ENCODE measurements around the gene FUZ. TPM values are rescaled to one million over a fixed set of nuclear protein-coding genes. Genes with fewer than 3 reads are reported as not detected.

Gene FUZ, protein sequence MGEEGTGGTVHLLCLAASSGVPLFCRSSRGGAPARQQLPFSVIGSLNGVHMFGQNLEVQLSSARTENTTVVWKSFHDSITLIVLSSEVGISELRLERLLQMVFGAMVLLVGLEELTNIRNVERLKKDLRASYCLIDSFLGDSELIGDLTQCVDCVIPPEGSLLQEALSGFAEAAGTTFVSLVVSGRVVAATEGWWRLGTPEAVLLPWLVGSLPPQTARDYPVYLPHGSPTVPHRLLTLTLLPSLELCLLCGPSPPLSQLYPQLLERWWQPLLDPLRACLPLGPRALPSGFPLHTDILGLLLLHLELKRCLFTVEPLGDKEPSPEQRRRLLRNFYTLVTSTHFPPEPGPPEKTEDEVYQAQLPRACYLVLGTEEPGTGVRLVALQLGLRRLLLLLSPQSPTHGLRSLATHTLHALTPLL
- total RNA-seq: 17.2 and 17.5 TPM in 2 replicates

GRCh38 chr19:49812997-49813861 lies at the start of gene FUZ:
FUZ (minus strand) TSS chr19:49813292; CDS start chr19:49813106, 186 bp downstream.

DNA sequence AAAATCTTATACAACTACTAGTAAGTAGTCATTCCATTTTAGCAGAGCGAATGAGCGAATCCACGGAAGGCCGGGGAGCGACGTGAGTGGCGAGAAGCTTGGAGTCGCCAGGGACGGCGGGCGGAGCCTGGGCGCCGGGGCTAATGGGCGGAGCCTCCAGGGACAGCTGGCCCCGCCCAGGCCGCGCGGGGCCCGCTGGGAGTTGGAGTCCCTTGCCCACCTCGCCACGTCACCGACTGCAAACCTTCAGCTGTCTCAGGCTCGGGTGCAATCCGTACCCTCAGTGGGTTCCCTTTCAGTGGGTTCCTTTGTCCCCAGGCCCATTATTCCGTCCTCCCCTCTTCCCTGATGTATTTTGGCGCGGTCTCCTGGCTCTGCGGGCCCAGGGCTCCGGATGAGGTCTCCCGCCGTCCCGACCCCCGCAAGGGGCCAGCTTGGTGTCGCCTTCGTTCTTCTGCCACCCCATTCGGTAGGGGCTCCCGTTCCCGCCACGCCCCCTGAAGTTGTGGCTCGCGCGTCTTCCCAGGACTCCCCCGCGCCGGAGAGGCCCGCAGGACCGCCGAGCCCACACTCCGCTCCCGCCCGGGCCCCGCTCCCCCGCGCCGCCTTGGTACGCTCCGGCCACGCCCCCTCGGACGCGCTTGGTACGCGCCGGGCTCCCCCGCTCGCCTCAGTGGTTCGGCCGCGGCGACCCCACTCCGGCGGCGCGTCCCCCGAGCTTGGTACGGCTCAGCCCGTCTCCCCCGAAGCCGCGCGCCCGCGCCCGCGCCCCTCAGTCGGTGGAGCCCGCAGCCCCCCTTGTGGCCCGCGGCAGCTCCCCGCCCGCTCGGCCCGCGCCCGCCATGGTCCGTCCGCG lies 37.6 kb upstream of the FUZ start, which contains the start of gene PTOV1:
TSS of gene PTOV1 (plus strand) at position 673 of the 856 bp plus-strand sequence.

DNA sequence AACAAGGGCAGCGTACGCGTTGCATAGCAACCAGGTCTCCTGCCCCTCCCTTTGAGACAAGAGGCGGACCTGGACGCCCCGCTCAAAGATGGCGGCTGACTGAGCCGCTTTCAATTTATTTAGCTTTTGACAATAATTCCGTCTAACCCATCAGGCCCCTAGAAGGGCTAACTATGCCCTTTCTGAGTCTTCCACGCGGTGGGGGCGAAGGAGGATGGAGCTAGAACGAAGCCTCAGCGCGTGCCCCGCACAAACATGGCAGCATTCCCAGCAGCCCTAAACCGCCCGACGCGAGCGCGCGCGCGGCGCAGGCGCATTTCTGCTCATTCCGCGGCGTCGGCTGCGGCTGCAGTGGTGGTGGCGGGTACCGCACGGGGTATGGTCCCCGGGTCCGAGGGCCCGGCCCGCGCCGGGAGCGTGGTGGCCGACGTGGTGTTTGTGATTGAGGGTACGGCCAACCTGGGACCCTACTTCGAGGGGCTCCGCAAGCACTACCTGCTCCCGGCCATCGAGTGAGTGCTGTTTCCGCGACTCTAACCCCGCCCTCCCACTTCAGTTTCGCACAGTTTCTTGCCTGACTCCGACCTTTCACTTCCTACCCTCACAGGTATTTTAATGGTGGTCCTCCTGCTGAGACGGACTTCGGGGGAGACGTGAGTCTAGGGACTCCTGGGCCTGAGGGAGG lies 5.0 kb upstream of the FUZ start, which contains the start of gene MED25:
TSS of gene MED25 (plus strand) at position 326 of the 685 bp plus-strand sequence. CDS start at position 379, 53 bp downstream.

DNA sequence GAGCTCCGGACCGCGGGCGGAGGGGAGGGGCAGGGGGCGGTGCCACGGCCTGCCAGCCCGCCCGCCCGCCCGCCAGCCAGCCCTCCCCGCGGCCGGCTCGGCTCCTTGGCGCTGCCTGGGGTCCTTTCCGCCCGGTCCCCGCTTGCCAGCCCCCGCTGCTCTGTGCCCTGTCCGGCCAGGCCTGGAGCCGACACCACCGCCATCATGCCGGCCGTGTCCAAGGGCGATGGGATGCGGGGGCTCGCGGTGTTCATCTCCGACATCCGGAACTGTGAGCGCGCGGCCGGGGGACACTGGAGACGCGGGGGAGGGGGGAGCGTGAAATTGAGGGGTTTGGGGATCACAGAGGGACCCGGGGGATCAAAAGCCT lies 46.2 kb downstream of the FUZ start, which contains the start of gene AP2A1:
TSS of gene AP2A1 (plus strand) at position 72 of the 370 bp plus-strand sequence. CDS start at position 205, 133 bp downstream.

GRCh38 chr19:49763230-49763629 lies 49.9 kb downstream of the FUZ start, which contains the start of gene TSKS:
TSKS (minus strand) TSS chr19:49763306; CDS start chr19:49763247, 59 bp downstream.

Small RNA genes lying within 50 kb of the gene (small RNA-seq; reads per million reads assigned to genes)
- gene MIR4749 (ENCODE audit: low replicate concordance): not detected
- gene MIR6799 (ENCODE audit: low replicate concordance): not detected
- 0.36 reads per million, percentile 7 among the genes with 10 or more reads in this experiment for gene RNU6-841P (ENCODE audit: low replicate concordance)

Other genes starting within 250 kb of the FUZ start
- 72.2 and 106 TPM in 2 replicates for gene NOSIP, start 232.7 kb downstream of the FUZ start, total RNA-seq
- 0.14 and 0.22 TPM in 2 replicates for gene PRRG2, start 232.0 kb downstream of the FUZ start, total RNA-seq
- 6.9 and 9.0 TPM in 2 replicates for gene PRR12, start 222.1 kb downstream of the FUZ start, total RNA-seq
- gene RRAS, start 173.1 kb downstream of the FUZ start, total RNA-seq: 43.5 and 62.8 TPM in 2 replicates
- 21.7 and 35.6 TPM in 2 replicates for gene SCAF1, start 171.1 kb downstream of the FUZ start, total RNA-seq
- gene IRF3, start 147.4 kb downstream of the FUZ start, total RNA-seq: 38.3 and 72.3 TPM in 2 replicates
- gene BCL2L12, start 147.4 kb downstream of the FUZ start, total RNA-seq: 3.3 and 16.2 TPM in 2 replicates
- 350 and 388 TPM in 2 replicates for gene PRMT1, start 136.0 kb downstream of the FUZ start, total RNA-seq
- 0.22 and 1.1 TPM in 2 replicates for gene ADM5, start 123.7 kb downstream of the FUZ start, total RNA-seq
- gene CPT1C, start 122.2 kb downstream of the FUZ start, total RNA-seq: 4.4 and 11.7 TPM in 2 replicates
- under 0.01 and 0.14 TPM in 2 replicates for gene TSKS, start 50.0 kb downstream of the FUZ start, total RNA-seq
- gene AP2A1, start 46.3 kb downstream of the FUZ start, total RNA-seq: 131 and 141 TPM in 2 replicates
- 22.2 and 43.8 TPM in 2 replicates for gene MED25, start 5.0 kb upstream of the FUZ start, total RNA-seq
- gene PTOV1, start 37.9 kb upstream of the FUZ start, total RNA-seq: 55.4 and 82.7 TPM in 2 replicates
- gene PNKP, start 54.3 kb upstream of the FUZ start, total RNA-seq: 47.5 and 82.2 TPM in 2 replicates
- gene AKT1S1, start 64.1 kb upstream of the FUZ start, total RNA-seq: 16.6 and 17.9 TPM in 2 replicates
- 18.8 and 36.5 TPM in 2 replicates for gene TBC1D17, start 64.4 kb upstream of the FUZ start, total RNA-seq
- gene IL4I1, start 83.6 kb upstream of the FUZ start, total RNA-seq: 0.43 and 3.3 TPM in 2 replicates
- 7.4 and 12.3 TPM in 2 replicates for gene ATF5, start 115.9 kb upstream of the FUZ start, total RNA-seq
- gene NUP62, start 116.2 kb upstream of the FUZ start, total RNA-seq: 31.5 and 68.1 TPM in 2 replicates
- gene SIGLEC11, start 147.9 kb upstream of the FUZ start, total RNA-seq: under 0.01 TPM in 1 of 2 replicates, not detected in the other
- 26.5 and 36.8 TPM in 2 replicates for gene VRK3, start 212.1 kb upstream of the FUZ start, total RNA-seq
- gene ZNF473, start 212.7 kb upstream of the FUZ start, total RNA-seq: 7.9 and 9.4 TPM in 2 replicates